Measurements from ENCODE around the gene GLRA3. TPM values are rescaled to one million over a fixed set of nuclear protein-coding genes. Genes with fewer than 3 reads are reported as not detected.
"Not testable (repeated sequence)": the region's sequence is repeated elsewhere in the genome, so short reads cannot be mapped to it uniquely, and the experiment has no call there.

Gene GLRA3
- total RNA-seq, 2 experiments from 2014 or later = not detected

- Mint-ChIP-seq H3K36me3 (no peaks in the 10 kb centered on the region), H3K4me3 (no peak overlapping the region), H3K4me1 (no peaks in the 10 kb centered on the region), H3K9me3 (ENCODE audit: low read depth) (no peaks in the 10 kb centered on the region), H3K27ac (no peak overlapping the region), H3K27me3 (no peaks in the 10 kb centered on the region)
- ATAC-seq = no peak
- DNase-seq = no peak
- CTCF ChIA-PET = no interaction called here
Measured at GRCh38 chr4:174650711-174651355, 178.2 kb downstream of the GLRA3 start.

- Mint-ChIP-seq H3K27ac (no peak overlapping the region), H3K36me3 (no peaks in the 10 kb centered on the region), H3K4me3 (no peak overlapping the region), H3K4me1 (no peaks in the 10 kb centered on the region), H3K9me3 (ENCODE audit: low read depth) (no peaks in the 10 kb centered on the region), H3K27me3 (no peaks in the 10 kb centered on the region)
- ATAC-seq (no peak), DNase-seq (no peak)
- CTCF ChIA-PET = interaction anchor here (0.8 kb wide), 1 partner anchor 276 kb away, joined by 4 read pairs; no protein-coding TSS in a partner anchor
Measured at GRCh38 chr4:174648812-174649211, 180.2 kb downstream of the GLRA3 start.

- Mint-ChIP-seq H3K9me3 (ENCODE audit: low read depth) (no peaks in the 10 kb centered on the region), H3K27ac (no peak overlapping the region), H3K4me1 (no peaks in the 10 kb centered on the region), H3K36me3 (no peaks in the 10 kb centered on the region), H3K27me3 (no peaks in the 10 kb centered on the region), H3K4me3 (no peak overlapping the region)
- CTCF ChIA-PET = no interaction called here
- ATAC-seq = no peak
- no peak for DNase-seq
Measured at GRCh38 chr4:174646326-174646725, 182.7 kb downstream of the GLRA3 start.

GRCh38 chr4:174640146-174640545 is 188.9 kb downstream of the GLRA3 start:
- ATAC-seq (no peak), DNase-seq (no peak)
- H3K36me3 Mint-ChIP-seq = no peaks in the 10 kb centered on the region
- H3K9me3 Mint-ChIP-seq (ENCODE audit: low read depth) = no peaks in the 10 kb centered on the region
- CTCF ChIA-PET = no interaction called here
- H3K27ac Mint-ChIP-seq = no peak overlapping the region
- H3K27me3 Mint-ChIP-seq = no peaks in the 10 kb centered on the region
- no peak overlapping the region for H3K4me3 Mint-ChIP-seq
- H3K4me1 Mint-ChIP-seq = no peaks in the 10 kb centered on the region

GRCh38 chr4:174635732-174636131 is 193.3 kb downstream of the GLRA3 start:
- Mint-ChIP-seq H3K27ac (no peak overlapping the region), H3K4me3 (no peak overlapping the region), H3K36me3 (no peaks in the 10 kb centered on the region), H3K27me3 (no peaks in the 10 kb centered on the region), H3K9me3 (ENCODE audit: low read depth) (no peaks in the 10 kb centered on the region), H3K4me1 (peaks cover 2% of the 10 kb centered on the region)
- no peak for ATAC-seq
- no peak for DNase-seq
- CTCF ChIA-PET = no interaction called here

- no peaks in the 10 kb centered on the region for H3K9me3 Mint-ChIP-seq (ENCODE audit: low read depth)
- H3K4me1 Mint-ChIP-seq = peaks cover 4% of the 10 kb centered on the region
- no peaks in the 10 kb centered on the region for H3K36me3 Mint-ChIP-seq
- no peak overlapping the region for H3K4me3 Mint-ChIP-seq
- no peak overlapping the region for H3K27ac Mint-ChIP-seq
- H3K27me3 Mint-ChIP-seq = peaks cover 4% of the 10 kb centered on the region
- no peak for DNase-seq
- no peak for ATAC-seq
- CTCF ChIA-PET = no interaction called here
Measured at GRCh38 chr4:174633399-174633798, 195.6 kb downstream of the GLRA3 start.

- Mint-ChIP-seq H3K27ac (no peak overlapping the region), H3K27me3 (peaks cover 4% of the 10 kb centered on the region), H3K4me1 (peaks cover 4% of the 10 kb centered on the region), H3K9me3 (ENCODE audit: low read depth) (no peaks in the 10 kb centered on the region), H3K36me3 (no peaks in the 10 kb centered on the region), H3K4me3 (no peak overlapping the region)
- CTCF ChIA-PET = interaction anchor here (0.7 to 1.5 kb wide), 6 partner anchors 82 to 411 kb away, joined by 3 to 4 read pairs (median 3); partner anchors contain the start of gene HPGD
- ATAC-seq = peak; percentile 49
- DNase-seq = no peak
Measured at GRCh38 chr4:174631901-174632758, 196.9 kb downstream of the GLRA3 start.

- H3K27ac Mint-ChIP-seq; H3K27me3 Mint-ChIP-seq; ATAC-seq; H3K4me1 Mint-ChIP-seq; H3K4me3 Mint-ChIP-seq; H3K36me3 Mint-ChIP-seq; H3K9me3 Mint-ChIP-seq (ENCODE audit: low read depth); DNase-seq; CTCF ChIA-PET: not testable (repeated sequence)
Measured at GRCh38 chr4:174629907-174630450, 199.1 kb downstream of the GLRA3 start.

GRCh38 chr4:174629265-174629664 is 199.8 kb downstream of the GLRA3 start:
- Mint-ChIP-seq H3K4me1 (peaks cover 4% of the 10 kb centered on the region), H3K27me3 (peaks cover 4% of the 10 kb centered on the region), H3K9me3 (ENCODE audit: low read depth) (no peaks in the 10 kb centered on the region), H3K36me3 (no peaks in the 10 kb centered on the region), H3K4me3 (no peak overlapping the region), H3K27ac (no peak overlapping the region)
- CTCF ChIA-PET = no interaction called here
- DNase-seq (no peak), ATAC-seq (no peak)

- H3K4me3 Mint-ChIP-seq = no peak overlapping the region
- H3K9me3 Mint-ChIP-seq (ENCODE audit: low read depth) = no peaks in the 10 kb centered on the region
- DNase-seq (no peak), ATAC-seq (no peak)
- H3K27ac Mint-ChIP-seq = no peak overlapping the region
- CTCF ChIA-PET = no interaction called here
- H3K27me3 Mint-ChIP-seq = peaks cover 4% of the 10 kb centered on the region
- no peaks in the 10 kb centered on the region for H3K36me3 Mint-ChIP-seq
- peaks cover 3% of the 10 kb centered on the region for H3K4me1 Mint-ChIP-seq
Measured at GRCh38 chr4:174628191-174628590, 200.9 kb downstream of the GLRA3 start.

GRCh38 chr4:174627473-174627872 is 201.6 kb downstream of the GLRA3 start:
- Mint-ChIP-seq H3K4me1 (peaks cover 3% of the 10 kb centered on the region), H3K27me3 (peaks cover 4% of the 10 kb centered on the region), H3K36me3 (no peaks in the 10 kb centered on the region), H3K27ac (no peak overlapping the region), H3K9me3 (ENCODE audit: low read depth) (no peaks in the 10 kb centered on the region), H3K4me3 (no peak overlapping the region)
- no peak for DNase-seq
- no peak for ATAC-seq
- CTCF ChIA-PET = no interaction called here

GRCh38 chr4:174626342-174627008 is 202.6 kb downstream of the GLRA3 start:
- CTCF ChIA-PET = no interaction called here
- no peak overlapping the region for H3K4me3 Mint-ChIP-seq
- no peak for ATAC-seq

GRCh38 chr4:174616661-174617060 is 212.4 kb downstream of the GLRA3 start:
- peaks cover 8% of the 10 kb centered on the region for H3K9me3 Mint-ChIP-seq (ENCODE audit: low read depth)
- no peak for DNase-seq
- no peak overlapping the region for H3K4me3 Mint-ChIP-seq
- ATAC-seq = no peak
- H3K36me3 Mint-ChIP-seq = no peaks in the 10 kb centered on the region
- no peak overlapping the region for H3K27ac Mint-ChIP-seq
- no peaks in the 10 kb centered on the region for H3K4me1 Mint-ChIP-seq
- peaks cover 10% of the 10 kb centered on the region for H3K27me3 Mint-ChIP-seq
- CTCF ChIA-PET = no interaction called here

More at GRCh38 chr4:174626342-174627008, 202.6 kb downstream of the GLRA3 start:
- Mint-ChIP-seq H3K4me1 (peaks cover 3% of the 10 kb centered on the region), H3K9me3 (ENCODE audit: low read depth) (no peaks in the 10 kb centered on the region), H3K36me3 (no peaks in the 10 kb centered on the region), H3K27ac (no peak overlapping the region), H3K27me3 (peaks cover 5% of the 10 kb centered on the region)
- no peak for DNase-seq

Measured in activated CD8-positive, alpha-beta memory T cell treated with anti-CD3 and anti-CD28 coated beads, Interleukin-2, amount 10 ng/mL, durations not matched to agents 7 days and 5 days (primary cell).